ENCODE data around the gene OR6B1.

OR6B1 gene

DNA sequence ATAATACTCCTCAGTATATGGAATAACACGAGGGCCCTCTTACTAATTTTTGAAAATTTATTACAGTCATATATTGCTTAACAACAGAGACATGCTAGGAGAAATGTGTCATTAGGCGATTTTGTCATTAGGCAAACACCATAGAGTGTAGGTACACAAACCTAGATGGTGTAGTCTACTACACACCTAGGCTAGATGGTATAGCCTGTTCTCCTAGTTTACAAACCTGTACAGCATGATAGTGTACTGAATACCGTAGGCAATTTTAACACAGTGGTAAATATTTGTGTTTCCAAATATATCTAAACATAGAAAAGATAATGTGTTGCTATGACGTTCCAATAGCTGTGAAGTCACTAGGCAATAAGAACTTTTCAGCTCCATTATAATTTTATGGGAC lies 32.7 kb upstream of the OR6B1 start:
- Histone ChIP-seq H3K79me2 (ENCODE audit: insufficient read depth, low read length) (no peaks in the 10 kb centered on the region), H3K4me3 (ENCODE audit: low read depth in 1 of 2, low read length in 2 of 2) (no peak overlapping the region), H3K4me2 (ENCODE audit: insufficient read depth, low read length) (no peak overlapping the region), H3K27ac (ENCODE audit: low read length) (no peak overlapping the region), H3K27me3 (ENCODE audit: insufficient read depth, low read length, poor library complexity) (no peaks in the 10 kb centered on the region), H4K20me1 (ENCODE audit: insufficient read depth, low read length) (no peaks in the 10 kb centered on the region), H3K36me3 (ENCODE audit: insufficient read depth, low read length) (no peaks in the 10 kb centered on the region), H3K9me3 (ENCODE audit: insufficient read depth, low read length, severe bottlenecking) (no peaks in the 10 kb centered on the region), H3K9ac (ENCODE audit: low read depth, low read length) (no peak overlapping the region), H2AFZ (ENCODE audit: low read depth, low read length) (no peak overlapping the region), H3K4me1 (ENCODE audit: insufficient read depth, low read length) (no peaks in the 10 kb centered on the region)
- no peak for DNase-seq
- TF ChIP-seq, protein P1, sequence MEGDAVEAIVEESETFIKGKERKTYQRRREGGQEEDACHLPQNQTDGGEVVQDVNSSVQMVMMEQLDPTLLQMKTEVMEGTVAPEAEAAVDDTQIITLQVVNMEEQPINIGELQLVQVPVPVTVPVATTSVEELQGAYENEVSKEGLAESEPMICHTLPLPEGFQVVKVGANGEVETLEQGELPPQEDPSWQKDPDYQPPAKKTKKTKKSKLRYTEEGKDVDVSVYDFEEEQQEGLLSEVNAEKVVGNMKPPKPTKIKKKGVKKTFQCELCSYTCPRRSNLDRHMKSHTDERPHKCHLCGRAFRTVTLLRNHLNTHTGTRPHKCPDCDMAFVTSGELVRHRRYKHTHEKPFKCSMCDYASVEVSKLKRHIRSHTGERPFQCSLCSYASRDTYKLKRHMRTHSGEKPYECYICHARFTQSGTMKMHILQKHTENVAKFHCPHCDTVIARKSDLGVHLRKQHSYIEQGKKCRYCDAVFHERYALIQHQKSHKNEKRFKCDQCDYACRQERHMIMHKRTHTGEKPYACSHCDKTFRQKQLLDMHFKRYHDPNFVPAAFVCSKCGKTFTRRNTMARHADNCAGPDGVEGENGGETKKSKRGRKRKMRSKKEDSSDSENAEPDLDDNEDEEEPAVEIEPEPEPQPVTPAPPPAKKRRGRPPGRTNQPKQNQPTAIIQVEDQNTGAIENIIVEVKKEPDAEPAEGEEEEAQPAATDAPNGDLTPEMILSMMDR (IDR thresholded peaks at IDR 0.05; ENCODE audit: borderline replicate concordance, extremely low read depth, low read length, poor library complexity, severe bottlenecking): no peak
- no peak for ATAC-seq (ENCODE audit: insufficient read depth, low read depth)

DNA sequence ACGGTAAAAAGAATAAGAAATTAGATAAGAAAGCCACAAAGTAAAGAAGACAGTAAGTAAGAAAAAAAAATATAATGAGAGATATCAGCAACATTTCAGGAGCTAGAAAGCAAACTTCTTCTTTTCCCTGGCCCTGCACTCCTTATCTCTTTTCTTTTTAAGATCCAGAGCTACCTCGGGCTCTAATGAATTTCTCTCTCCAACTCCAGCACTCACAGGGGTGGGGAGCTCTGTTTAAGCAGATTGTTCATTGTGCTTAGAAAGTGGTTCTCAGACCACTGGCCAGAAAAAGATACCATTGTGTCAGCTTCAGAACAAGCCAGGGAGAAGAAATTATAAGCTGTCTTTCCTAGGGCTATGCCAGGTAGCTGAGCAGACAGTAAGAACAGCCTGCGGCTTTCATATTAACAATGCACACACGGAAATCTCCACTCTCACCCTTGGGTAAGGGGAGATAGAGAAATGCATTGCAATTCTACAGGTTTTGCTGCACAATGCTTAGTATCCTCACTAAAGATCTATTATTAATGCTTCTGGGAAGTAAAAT lies 26.2 kb upstream of the OR6B1 start:
- Histone ChIP-seq H3K4me3 (ENCODE audit: low read depth in 1 of 2, low read length in 2 of 2) (no peak overlapping the region), H4K20me1 (ENCODE audit: insufficient read depth, low read length) (no peaks in the 10 kb centered on the region), H3K9me3 (ENCODE audit: insufficient read depth, low read length, severe bottlenecking) (no peaks in the 10 kb centered on the region), H3K36me3 (ENCODE audit: insufficient read depth, low read length) (no peaks in the 10 kb centered on the region), H3K27me3 (ENCODE audit: insufficient read depth, low read length, poor library complexity) (no peaks in the 10 kb centered on the region), H3K79me2 (ENCODE audit: insufficient read depth, low read length) (no peaks in the 10 kb centered on the region), H3K4me1 (ENCODE audit: insufficient read depth, low read length) (no peaks in the 10 kb centered on the region), H2AFZ (ENCODE audit: low read depth, low read length) (no peak overlapping the region), H3K4me2 (ENCODE audit: insufficient read depth, low read length) (no peak overlapping the region), H3K27ac (ENCODE audit: low read length) (no peak overlapping the region), H3K9ac (ENCODE audit: low read depth, low read length) (no peak overlapping the region)
- DNase-seq: no peak
- no peak for TF ChIP-seq EZH2 (IDR thresholded peaks at IDR 0.05; ENCODE audit: borderline replicate concordance, low read depth, low read length, severe bottlenecking)
- TF ChIP-seq, protein P1 (IDR thresholded peaks at IDR 0.05; ENCODE audit: borderline replicate concordance, extremely low read depth, low read length, poor library complexity, severe bottlenecking): no peak
- ATAC-seq (ENCODE audit: insufficient read depth, low read depth): no peak

DNA sequence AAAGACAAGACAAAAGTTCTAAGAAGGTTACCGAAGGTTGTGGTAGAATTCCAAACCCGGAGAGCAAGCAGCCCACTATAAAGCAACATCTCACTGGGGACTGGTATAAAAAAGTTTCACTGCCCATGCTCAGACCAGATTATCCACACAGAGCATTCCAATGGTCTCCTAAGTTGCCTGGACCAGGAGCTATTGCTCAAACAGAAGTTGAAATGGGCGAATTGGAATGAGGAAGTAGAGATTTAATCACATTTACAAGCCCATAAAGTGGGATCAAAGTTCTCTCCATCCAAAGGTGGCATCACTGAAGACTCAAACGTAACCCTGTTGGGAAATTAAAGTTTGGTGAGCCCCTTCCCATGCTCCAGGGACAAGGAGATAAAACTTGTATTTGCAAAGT lies 25.7 kb upstream of the OR6B1 start:
- H4K20me1 ChIP-seq (ENCODE audit: insufficient read depth, low read length): no peaks in the 10 kb centered on the region
- ATAC-seq (ENCODE audit: insufficient read depth, low read depth) (no peak), DNase-seq (no peak)
- H3K4me1 ChIP-seq (ENCODE audit: insufficient read depth, low read length): no peaks in the 10 kb centered on the region
- no peak overlapping the region for H3K27ac ChIP-seq (ENCODE audit: low read length)
- no peak overlapping the region for H2AFZ ChIP-seq (ENCODE audit: low read depth, low read length)
- H3K9me3 ChIP-seq (ENCODE audit: insufficient read depth, low read length, severe bottlenecking): no peaks in the 10 kb centered on the region
- no peak overlapping the region for H3K4me3 ChIP-seq (ENCODE audit: low read depth in 1 of 2, low read length in 2 of 2)
- no peaks in the 10 kb centered on the region for H3K27me3 ChIP-seq (ENCODE audit: insufficient read depth, low read length, poor library complexity)
- H3K4me2 ChIP-seq (ENCODE audit: insufficient read depth, low read length): no peak overlapping the region
- no peak overlapping the region for H3K9ac ChIP-seq (ENCODE audit: low read depth, low read length)
- H3K79me2 ChIP-seq (ENCODE audit: insufficient read depth, low read length): no peaks in the 10 kb centered on the region
- no peak for TF ChIP-seq EZH2 (IDR thresholded peaks at IDR 0.05; ENCODE audit: borderline replicate concordance, low read depth, low read length, severe bottlenecking)
- TF ChIP-seq, protein P1 (IDR thresholded peaks at IDR 0.05; ENCODE audit: borderline replicate concordance, extremely low read depth, low read length, poor library complexity, severe bottlenecking): no peak
- H3K36me3 ChIP-seq (ENCODE audit: insufficient read depth, low read length): no peaks in the 10 kb centered on the region

DNA sequence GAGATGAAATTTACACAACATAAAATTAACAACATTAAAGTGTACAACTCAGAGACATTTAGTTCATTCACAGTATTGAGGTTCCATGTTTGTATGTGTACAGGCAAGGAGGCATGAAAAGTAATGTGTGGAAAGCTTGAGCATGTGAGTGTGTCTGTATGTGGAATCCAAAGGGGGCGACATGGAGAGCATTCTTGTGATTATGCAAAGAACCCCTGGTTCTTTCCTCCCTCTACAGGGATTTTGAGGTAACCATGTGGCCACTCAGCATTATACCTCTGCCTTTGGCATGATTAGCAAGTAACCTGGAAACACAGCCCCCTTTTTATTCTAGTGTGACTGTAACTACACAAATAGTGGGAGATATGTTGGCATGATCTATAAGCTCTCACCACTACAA lies 24.5 kb upstream of the OR6B1 start:
- no peak for TF ChIP-seq EZH2 (IDR thresholded peaks at IDR 0.05; ENCODE audit: borderline replicate concordance, low read depth, low read length, severe bottlenecking)
- TF ChIP-seq, protein P1 (IDR thresholded peaks at IDR 0.05; ENCODE audit: borderline replicate concordance, extremely low read depth, low read length, poor library complexity, severe bottlenecking): no peak
- DNase-seq (no peak), ATAC-seq (ENCODE audit: insufficient read depth, low read depth) (no peak)
- H2AFZ ChIP-seq (ENCODE audit: low read depth, low read length): no peak overlapping the region
- no peak overlapping the region for H3K4me3 ChIP-seq (ENCODE audit: low read depth in 1 of 2, low read length in 2 of 2)
- no peaks in the 10 kb centered on the region for H3K27me3 ChIP-seq (ENCODE audit: insufficient read depth, low read length, poor library complexity)
- H3K36me3 ChIP-seq (ENCODE audit: insufficient read depth, low read length): no peaks in the 10 kb centered on the region
- no peaks in the 10 kb centered on the region for H3K9me3 ChIP-seq (ENCODE audit: insufficient read depth, low read length, severe bottlenecking)
- H3K79me2 ChIP-seq (ENCODE audit: insufficient read depth, low read length): no peaks in the 10 kb centered on the region
- no peaks in the 10 kb centered on the region for H3K4me1 ChIP-seq (ENCODE audit: insufficient read depth, low read length)
- H3K4me2 ChIP-seq (ENCODE audit: insufficient read depth, low read length): no peak overlapping the region
- no peak overlapping the region for H3K27ac ChIP-seq (ENCODE audit: low read length)
- no peaks in the 10 kb centered on the region for H4K20me1 ChIP-seq (ENCODE audit: insufficient read depth, low read length)
- no peak overlapping the region for H3K9ac ChIP-seq (ENCODE audit: low read depth, low read length)
